Measurements from ENCODE around the gene TPRKB. TPM values are rescaled to one million over a fixed set of nuclear protein-coding genes. Genes with fewer than 3 reads are reported as not detected.

The TPRKB gene
- total and polyA plus RNA-seq, 9 of the 15 experiments (the other 6 are each of a cell fraction or from before 2014, with no cell fraction given): 55.6 to 250 (median 112) TPM

- CTCF ChIA-PET (ENCODE audit: low intra/inter-chr PET ratio): no interaction called here
- no peak overlapping the region for H2AFZ ChIP-seq (ENCODE audit: low read depth, low read length)
- intact Hi-C loops (cut with micrococcal nuclease): loop anchor here (5.0 to 10.0 kb wide), 2 partner anchors 39 to 77 kb away; partner anchors contain the start of gene TPRKB
- peaks cover 8 to 9% of the 10 kb centered on the region in 2 experiments; a peak in 2 of 5 replicates for H3K4me1 ChIP-seq (replicated peaks in 1 of 2; ENCODE audit: control insufficient read depth in 2 of 2, insufficient read depth in 2 of 2, low read length in 2 of 2)
- ATAC-seq (no peak), DNase-seq (ENCODE audit: extremely low read depth in 1 of 4, low spot score in 3 of 4) (no peak), FAIRE-seq (no peak)
- H3K9me1 ChIP-seq (ENCODE audit: control insufficient read depth, insufficient read depth, low read length): no peaks in the 10 kb centered on the region
- H3K4me3 ChIP-seq: no peak overlapping the region
- peak; percentile 79 for TF ChIP-seq ZFP36 (IDR thresholded peaks at IDR 0.05; ENCODE audit: low read depth, low read length, partially characterized antibody)
- TF ChIP-seq BRF2 (IDR thresholded peaks at IDR 0.05; ENCODE audit: borderline replicate concordance, insufficient read depth, insufficient read length): no peak
- TF ChIP-seq CEBPZ (IDR thresholded peaks at IDR 0.05; ENCODE audit: borderline replicate concordance, low read depth, low read length): 0 out of 2 replicates have a peak, but pooled peaks have one; percentile 27
- no peak for TF ChIP-seq ZEB2 (IDR thresholded peaks at IDR 0.05)
- 23% methylated on average over 1 of the region's 1 CpG for WGBS (ENCODE audit: insufficient coverage, low coverage, missing lambda C conversion rate)
- no peaks in the 10 kb centered on the region for H3K27me3 ChIP-seq (ENCODE audit: control insufficient read depth in 2 of 2, insufficient read depth in 2 of 2, low read length in 2 of 2)
- in situ Hi-C loops (cut with MboI): no loop called here
- no peaks in the 10 kb centered on the region for H4K20me1 ChIP-seq (replicated peaks; ENCODE audit: control insufficient read depth, insufficient read depth, low read length)
- H3K36me3 ChIP-seq (ENCODE audit: control insufficient read depth, insufficient read depth, low read length): no peaks in the 10 kb centered on the region
- H3K4me2 ChIP-seq (ENCODE audit: insufficient read depth, low read length): no peak overlapping the region
- no peaks in the 10 kb centered on the region for H3K9me3 ChIP-seq (replicated peaks; ENCODE audit: control insufficient read depth, insufficient read depth, low read depth, low read length)
- H3K9ac ChIP-seq (ENCODE audit: insufficient read depth in 1 of 2, low read depth in 2 of 2, low read length in 2 of 2): no peak overlapping the region
- no peak overlapping the region for H3K27ac ChIP-seq (ENCODE audit: extremely low read depth, low read depth, low read length)
- BruUV-seq (replicated peaks): no TSS peak
- no peaks in the 10 kb centered on the region for H3K79me2 ChIP-seq (ENCODE audit: control insufficient read depth, insufficient read depth, low read length)
- POLR2A ChIA-PET: no interaction called here
These were observed 39.0 kb downstream of the TPRKB start for GRCh38 chr2:73698101-73698500.

Measured in K562 (cell line).